Trophoblast cell (in vitro differentiated cells and primary cell): ENCODE data around the gene TNN.
"Not testable (repeated sequence)": the region's sequence is repeated elsewhere in the genome, so short reads cannot be mapped to it uniquely, and the experiment has no call there.

ENCODE experiments used
- DNase-seq, 2 donors: peaks; one replicate each; pipeline ENCODE4 v3.0.0-alpha.2; 2016
- H2AFZ ChIP-seq: 2 replicates; pipeline ENCODE4 v1.6.1; 2013; ENCODE audit warnings: low read length, moderate library complexity, mild to moderate bottlenecking; ENCODE audit not compliant: insufficient read depth, poor library complexity
- H2AK5ac ChIP-seq: 2 replicates; pipeline ENCODE4 v1.6.1; 2013; ENCODE audit warnings: mild to moderate bottlenecking, low read length
- H2BK120ac ChIP-seq: 2 replicates; pipeline ENCODE4 v1.6.1; 2013; ENCODE audit warnings: low read length, mild to moderate bottlenecking, moderate library complexity; ENCODE audit not compliant: insufficient read depth, poor library complexity
- H2BK12ac ChIP-seq: 2 replicates; pipeline ENCODE4 v1.6.1; 2013; ENCODE audit warnings: mild to moderate bottlenecking, low read length, moderate library complexity
- H2BK5ac ChIP-seq: 2 replicates; pipeline ENCODE4 v1.6.1; 2013; ENCODE audit warnings: low read length, low read depth, moderate library complexity, mild to moderate bottlenecking; ENCODE audit not compliant: poor library complexity
- H3K14ac ChIP-seq: 2 replicates; pipeline ENCODE4 v1.6.1; 2013; ENCODE audit warnings: mild to moderate bottlenecking, low read length
- H3K18ac ChIP-seq: 2 replicates; pipeline ENCODE4 v1.6.1; 2013; ENCODE audit warnings: mild to moderate bottlenecking, low read length
- H3K23ac ChIP-seq: 2 replicates; pipeline ENCODE4 v1.6.1; 2013; ENCODE audit warnings: low read length
- H3K27ac ChIP-seq: 2 replicates; pipeline ENCODE4 v1.5.1; 2013; ENCODE audit warnings: low read depth, mild to moderate bottlenecking, inconsistent platforms, low read length, moderate library complexity
- H3K27me3 ChIP-seq: 2 replicates; pipeline ENCODE4 v1.6.1; 2013; ENCODE audit warnings: inconsistent platforms, mild to moderate bottlenecking, low read length, moderate library complexity; ENCODE audit not compliant: insufficient read depth
- H3K36me3 ChIP-seq, 2 experiments: 1 replicate in 1 of 2; 2 replicates in 1 of 2; pipeline ENCODE4 v1.6.1; 2013; ENCODE audit warnings: low read length in 2 of 2, mild to moderate bottlenecking in 2 of 2, moderate library complexity in 1 of 2; ENCODE audit not compliant: insufficient read depth in 2 of 2, control insufficient read depth in 1 of 2
- H3K4ac ChIP-seq: 2 replicates; pipeline ENCODE4 v1.6.1; 2013; ENCODE audit warnings: low read depth, mild to moderate bottlenecking, low read length, moderate library complexity
- H3K4me1 ChIP-seq, 2 experiments: 1 replicate in 1 of 2; 2 replicates in 1 of 2; pipeline ENCODE4 v1.6.1; 2013; ENCODE audit warnings: low read length in 2 of 2, mild to moderate bottlenecking in 2 of 2, moderate library complexity in 1 of 2; ENCODE audit not compliant: insufficient read depth in 2 of 2, control insufficient read depth in 1 of 2
- H3K4me2 ChIP-seq: 2 replicates; pipeline ENCODE4 v1.6.1; 2013; ENCODE audit warnings: inconsistent platforms, mild to moderate bottlenecking, low read length, moderate library complexity
- H3K4me3 ChIP-seq: 2 replicates; pipeline ENCODE4 v1.5.1; 2013; ENCODE audit warnings: mild to moderate bottlenecking, low read depth, low read length, inconsistent platforms
- H3K79me1 ChIP-seq: one replicate; pipeline ENCODE4 v1.6.1; 2013; ENCODE audit warnings: low read length
- H3K79me2 ChIP-seq: 2 replicates; pipeline ENCODE4 v1.6.1; 2013; ENCODE audit warnings: low read length, mild to moderate bottlenecking; ENCODE audit not compliant: control insufficient read depth, insufficient read depth, poor library complexity
- H3K9ac ChIP-seq: 2 replicates; pipeline ENCODE4 v1.6.1; 2013; ENCODE audit warnings: mild to moderate bottlenecking, low read length
- H3K9me3 ChIP-seq: 2 replicates; pipeline ENCODE4 v1.6.1; 2013; ENCODE audit warnings: low read depth, mild to moderate bottlenecking, control low read depth, inconsistent platforms, low read length; ENCODE audit not compliant: insufficient read depth
- H4K12ac ChIP-seq: 2 replicates; pipeline ENCODE4 v1.6.1; 2013; ENCODE audit warnings: low read depth, mild to moderate bottlenecking, low read length, moderate library complexity
- H4K8ac ChIP-seq: 2 replicates; pipeline ENCODE4 v1.6.1; 2013; ENCODE audit warnings: low read depth, mild to moderate bottlenecking, low read length, moderate library complexity
- H4K91ac ChIP-seq: one replicate; pipeline ENCODE4 v1.6.1; 2013; ENCODE audit warnings: low read depth, mild to moderate bottlenecking, low read length, moderate library complexity
- WGBS: extraction: QIAGEN DNeasy Blood & Tissue Kit; methylation state at CpG from one replicate; pipeline ENCODE4 v1.1.7; 2013; ENCODE audit warnings: missing lambda C conversion rate; ENCODE audit not compliant: insufficient read length, insufficient coverage; ENCODE audit errors: extremely low coverage; 5-methylcytosine and 5-hydroxymethylcytosine counted together

Gene TNN

DNA sequence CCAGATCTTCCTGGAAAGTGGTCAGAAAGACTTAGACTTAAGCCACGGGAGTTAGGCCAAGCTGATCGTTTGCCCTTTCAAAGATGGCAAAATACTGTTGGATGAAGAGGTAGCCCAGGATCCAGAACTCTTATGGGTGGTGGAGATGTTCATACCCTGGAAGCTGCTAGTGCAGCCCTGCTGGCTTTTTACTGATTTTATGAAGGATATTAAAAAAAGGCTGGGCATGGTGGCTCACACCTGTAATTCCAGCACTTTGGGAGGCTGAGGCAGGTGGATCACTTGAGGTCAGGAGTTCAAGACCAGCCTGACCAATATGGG lies 43.8 kb upstream of the TNN start:
- H3K79me2 ChIP-seq, H3K14ac ChIP-seq: not testable (repeated sequence)
- peak overlapping the region; percentile 83 for H4K12ac ChIP-seq

DNA sequence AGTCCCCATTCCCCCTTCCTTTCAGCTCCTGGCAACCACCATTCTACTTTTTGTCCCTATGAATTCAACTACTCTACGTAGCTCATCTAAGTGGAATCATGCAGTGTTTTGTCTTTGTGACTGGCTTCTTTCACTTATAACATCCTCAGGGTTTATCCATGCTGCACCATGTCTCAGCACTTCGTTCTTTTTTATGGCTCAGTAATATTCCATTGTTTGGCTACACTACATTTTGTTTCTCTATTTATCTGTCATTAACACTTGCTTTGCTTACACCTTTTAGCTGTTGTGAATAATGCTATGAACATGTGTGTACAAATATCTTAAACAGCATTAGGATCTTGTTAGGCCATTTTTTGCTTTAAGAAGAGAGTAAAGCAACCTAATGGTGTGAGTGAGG lies 42.9 kb upstream of the TNN start:
- H3K4me1 ChIP-seq: no peaks in the 10 kb centered on the region
- peaks cover 6% of the 10 kb centered on the region for H3K79me1 ChIP-seq
- H4K12ac ChIP-seq: no peak overlapping the region
- WGBS: no CpG with 5 or more reads among the region's 2 CpGs
- no peak overlapping the region for H3K18ac ChIP-seq
- no peak overlapping the region for H2AK5ac ChIP-seq
- H3K9ac ChIP-seq: no peak overlapping the region
- no peak overlapping the region for H3K14ac ChIP-seq
- H3K27me3 ChIP-seq: no peaks in the 10 kb centered on the region
- no peak overlapping the region for H2AFZ ChIP-seq
- no peak overlapping the region for H4K91ac ChIP-seq
- no peak overlapping the region for H4K8ac ChIP-seq
- H3K79me2 ChIP-seq: peaks cover 5% of the 10 kb centered on the region
- no peak overlapping the region for H3K4me3 ChIP-seq
- no peak overlapping the region for H3K4me2 ChIP-seq
- H3K27ac ChIP-seq: no peak overlapping the region
- no peak overlapping the region for H3K23ac ChIP-seq
- no peak overlapping the region for H2BK5ac ChIP-seq
- H2BK12ac ChIP-seq: no peak overlapping the region
- H3K9me3 ChIP-seq: no peaks in the 10 kb centered on the region
- DNase-seq: no peak
- H3K36me3 ChIP-seq: no peaks in the 10 kb centered on the region
- no peak overlapping the region for H3K4ac ChIP-seq
- H2BK120ac ChIP-seq: no peak overlapping the region

More for the DNA sequence above, 43.8 kb upstream of the TNN start:
- H3K4me1 ChIP-seq, H2BK120ac ChIP-seq, H3K27ac ChIP-seq, H3K23ac ChIP-seq, H3K4me3 ChIP-seq, H2AK5ac ChIP-seq, H3K18ac ChIP-seq, H3K27me3 ChIP-seq, H2BK12ac ChIP-seq, H3K36me3 ChIP-seq, H2BK5ac ChIP-seq, DNase-seq, H3K4ac ChIP-seq, H3K9me3 ChIP-seq, H3K9ac ChIP-seq, H3K79me1 ChIP-seq: not testable (repeated sequence)
- H3K4me2 ChIP-seq: peak overlapping the region; percentile 64
- WGBS: no CpG with 5 or more reads among the region's 2 CpGs
- H4K8ac ChIP-seq: peak overlapping the region; percentile 72
- H2AFZ ChIP-seq: peak overlapping the region; percentile 43
- H4K91ac ChIP-seq: peak overlapping the region; percentile 20

GRCh38 chr1:175033953-175034352 lies 33.7 kb upstream of the TNN start:
- Histone ChIP-seq H3K27ac (no peak overlapping the region), H2BK120ac (no peak overlapping the region), H3K9ac (no peak overlapping the region), H4K91ac (no peak overlapping the region), H4K12ac (no peak overlapping the region), H2BK5ac (no peak overlapping the region), H3K36me3 (no peaks in the 10 kb centered on the region), H3K27me3 (no peaks in the 10 kb centered on the region), H3K23ac (no peak overlapping the region), H2BK12ac (no peak overlapping the region), H3K4me2 (no peak overlapping the region), H2AFZ (no peak overlapping the region), H3K79me2 (no peaks in the 10 kb centered on the region), H3K4ac (no peak overlapping the region), H3K14ac (no peak overlapping the region), H3K18ac (no peak overlapping the region), H2AK5ac (no peak overlapping the region), H4K8ac (no peak overlapping the region), H3K79me1 (peaks cover 2% of the 10 kb centered on the region), H3K4me1 (peaks cover 0 to 2% of the 10 kb centered on the region in 2 experiments), H3K4me3 (no peak overlapping the region), H3K9me3 (no peaks in the 10 kb centered on the region)
- DNase-seq: no peak
- no CpG with 5 or more reads among the region's 4 CpGs for WGBS

DNA sequence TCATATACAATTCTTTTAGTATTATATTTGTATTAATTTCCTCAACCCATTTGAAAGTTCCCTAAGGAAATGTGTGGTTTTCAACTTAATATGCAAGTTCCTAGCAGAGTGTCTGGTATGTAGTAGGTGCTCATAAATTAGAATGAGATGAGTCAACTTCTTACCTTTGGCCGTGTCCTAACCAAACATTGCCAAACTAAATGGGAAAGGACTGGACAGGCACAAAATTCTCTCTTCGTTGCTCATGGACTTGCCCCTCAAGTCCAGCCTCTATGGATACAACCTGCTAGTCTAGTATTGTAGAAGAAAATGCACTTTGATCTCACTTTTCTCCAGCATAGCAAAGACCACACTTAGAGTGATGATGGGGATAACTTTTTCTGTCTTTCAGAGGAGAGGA lies 32.9 kb upstream of the TNN start:
- Histone ChIP-seq H2AFZ (no peak overlapping the region), H3K4me1 (peaks cover 0 to 2% of the 10 kb centered on the region in 2 experiments), H3K27me3 (no peaks in the 10 kb centered on the region), H4K12ac (no peak overlapping the region), H4K8ac (no peak overlapping the region), H2BK12ac (no peak overlapping the region), H3K79me2 (no peaks in the 10 kb centered on the region), H3K23ac (no peak overlapping the region), H3K27ac (no peak overlapping the region), H2BK5ac (no peak overlapping the region), H3K4me2 (no peak overlapping the region), H3K4ac (no peak overlapping the region), H3K4me3 (no peak overlapping the region), H3K9ac (no peak overlapping the region), H3K79me1 (no peaks in the 10 kb centered on the region), H3K36me3 (no peaks in the 10 kb centered on the region), H3K18ac (no peak overlapping the region), H3K9me3 (no peaks in the 10 kb centered on the region), H2AK5ac (no peak overlapping the region), H3K14ac (no peak overlapping the region), H2BK120ac (no peak overlapping the region), H4K91ac (no peak overlapping the region)
- peak; percentile 31 to 74 for DNase-seq
- WGBS: no CpG with 5 or more reads among the region's 2 CpGs
